Vagina (tissue), 2 donors: Measurements from ENCODE around the gene AGER.

Experiments
- CTCF ChIP-seq, 3 experiments: fragments of 450-650 bp in 2 of 3; fragments of 200-600 bp in 1 of 3; sonication (generic) in 1 of 3; IDR thresholded peaks; one replicate each; pipeline ENCODE4 v1.5.1; 2017 to 2019; ENCODE audit warnings: antibody characterized with exemption in 3 of 3, mild to moderate bottlenecking in 2 of 3, moderate library complexity in 2 of 3
- POLR2A ChIP-seq, 2 donors: fragments of 450-650 bp; IDR thresholded peaks; one replicate each; pipeline ENCODE4 v1.6.1; 2017; ENCODE audit warnings: antibody characterized with exemption in 2 of 2, mild to moderate bottlenecking in 2 of 2, moderate library complexity in 2 of 2
- POLR2AphosphoS5 ChIP-seq, 2 donors: sonication (generic); formaldehyde crosslinking; IDR thresholded peaks; one replicate each; pipeline ENCODE4 v1.9.0; 2017; ENCODE audit warnings: antibody characterized with exemption in 2 of 2, mild to moderate bottlenecking in 2 of 2, low read depth in 1 of 2; ENCODE audit not compliant: insufficient read depth in 1 of 2

DNA sequence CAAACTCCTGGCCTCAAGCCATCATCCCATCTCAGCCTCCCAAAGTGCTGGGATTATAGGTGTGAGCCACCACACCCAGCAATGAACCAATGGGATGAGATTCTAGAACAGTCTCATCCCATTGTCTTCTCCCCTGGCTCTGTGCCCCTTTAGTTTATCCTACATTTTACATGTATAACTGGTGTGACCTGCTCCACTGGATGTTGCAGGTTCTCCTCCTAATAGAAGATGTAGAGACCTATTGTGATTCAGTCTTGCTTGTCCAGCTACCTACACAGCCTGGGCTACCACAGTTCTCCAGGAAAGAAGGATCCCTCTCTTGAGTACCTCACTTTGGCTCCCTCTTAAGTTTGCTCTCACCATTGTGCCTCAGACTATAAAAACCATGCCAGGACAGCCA lies 51.9 kb downstream of the AGER start:
- TF ChIP-seq CTCF (IDR thresholded peaks at IDR 0.05), result no peak
- TF ChIP-seq POLR2AphosphoS5 (IDR thresholded peaks at IDR 0.05; ENCODE audit: insufficient read depth in 1 of 2, low read depth in 1 of 2), result peak in 1 of 2 donors; percentile 82
- no peak for TF ChIP-seq POLR2A (IDR thresholded peaks at IDR 0.05)
